ENCODE results near the gene KRT5. TPM values are rescaled to one million over a fixed set of nuclear protein-coding genes. Genes with fewer than 3 reads are reported as not detected.

The KRT5 gene
- total RNA-seq, 2 experiments from 2014 or later, result 0.91 TPM; not detected in 1

DNA sequence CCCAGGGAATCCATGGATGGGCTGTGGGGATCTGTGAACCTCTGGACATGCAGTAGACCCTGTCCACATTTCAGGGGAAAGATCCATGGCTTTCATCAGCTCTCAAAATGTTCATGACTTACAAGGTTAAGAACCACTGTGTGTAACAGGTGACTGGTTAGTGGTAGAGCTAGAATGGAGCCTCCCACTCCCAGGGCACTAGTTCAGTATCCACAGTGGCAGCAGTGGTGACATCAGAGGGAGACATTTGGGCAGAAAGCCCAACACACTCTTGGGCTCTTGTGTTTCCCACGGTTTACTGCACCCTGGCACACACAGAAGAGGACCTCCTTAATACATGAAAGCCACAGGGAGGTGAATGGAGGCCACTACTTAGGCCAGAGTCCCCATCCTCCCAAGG is 44.4 kb upstream of the KRT5 start:
- Histone ChIP-seq H3K4me1 (ENCODE audit: insufficient read depth, low read length, poor library complexity, severe bottlenecking) (no peaks in the 10 kb centered on the region), H3K9me2 (ENCODE audit: insufficient read depth, low read length) (no peaks in the 10 kb centered on the region), H3K36me3 (ENCODE audit: insufficient read depth, low read length) (no peaks in the 10 kb centered on the region), H3K27ac (ENCODE audit: low read depth, low read length, poor library complexity, severe bottlenecking) (no peak overlapping the region), H3K9me3 (ENCODE audit: low read length) (no peaks in the 10 kb centered on the region), H3K4me2 (ENCODE audit: low read length) (no peak overlapping the region), H3K79me2 (ENCODE audit: insufficient read depth, low read depth, low read length) (no peaks in the 10 kb centered on the region), H3K4me3 (ENCODE audit: low read depth, low read length, poor library complexity, severe bottlenecking) (no peak overlapping the region), H2AFZ (ENCODE audit: low read length) (no peak overlapping the region), H4K20me1 (ENCODE audit: insufficient read depth, low read length) (no peaks in the 10 kb centered on the region)
- POLR2A ChIA-PET, result no interaction called here
- CTCF ChIA-PET (ENCODE audit: unreplicated experiment), result no interaction called here
- no TSS peak for BruUV-seq (replicated peaks)
- DNase-seq (ENCODE audit: low spot score), result no peak
- TF ChIP-seq EZH2phosphoT487 (IDR thresholded peaks at IDR 0.05; ENCODE audit: borderline replicate concordance, low read depth, low read length), result no peak
- TF ChIP-seq CTCF (conservative IDR thresholded peaks at IDR 0.05; ENCODE audit: low read length), result no peak
- intact Hi-C loops (cut with micrococcal nuclease; ENCODE audit: unreplicated experiment), result no loop called here

DNA sequence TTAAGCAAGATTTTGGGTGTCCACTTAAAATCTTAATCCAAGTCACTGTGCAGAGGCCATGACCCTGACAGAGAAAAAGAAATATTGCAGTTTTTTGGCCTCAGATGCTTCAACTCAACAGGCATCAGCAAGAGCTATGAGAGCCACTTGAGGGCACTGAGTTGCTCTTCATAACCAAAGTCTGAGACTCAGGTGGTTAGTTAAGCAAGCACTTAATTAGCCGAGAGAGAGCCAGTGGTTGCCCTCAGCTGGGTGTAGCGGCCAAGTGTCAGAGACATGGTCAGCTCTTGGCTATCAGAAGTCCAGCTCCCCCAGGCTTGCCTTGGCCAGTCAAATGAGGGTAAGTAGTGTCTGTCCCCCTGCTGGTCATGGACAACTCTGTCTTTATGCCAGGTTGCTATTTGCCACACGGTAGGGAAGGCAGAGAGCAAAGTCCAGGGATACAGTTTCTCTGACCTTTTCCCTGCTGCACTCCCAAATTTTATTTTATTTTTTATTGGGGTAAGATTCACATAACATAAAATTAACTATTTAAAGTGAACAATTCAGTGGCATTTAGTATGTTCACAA is 41.8 kb upstream of the KRT5 start:
- CTCF ChIA-PET (ENCODE audit: unreplicated experiment), result no interaction called here
- H4K20me1 ChIP-seq (ENCODE audit: insufficient read depth, low read length), result no peaks in the 10 kb centered on the region
- H3K4me1 ChIP-seq (ENCODE audit: insufficient read depth, low read length, poor library complexity, severe bottlenecking), result no peaks in the 10 kb centered on the region
- no peaks in the 10 kb centered on the region for H3K36me3 ChIP-seq (ENCODE audit: insufficient read depth, low read length)
- no peaks in the 10 kb centered on the region for H3K9me2 ChIP-seq (ENCODE audit: insufficient read depth, low read length)
- no peak overlapping the region for H3K4me3 ChIP-seq (ENCODE audit: low read depth, low read length, poor library complexity, severe bottlenecking)
- no peaks in the 10 kb centered on the region for H3K9me3 ChIP-seq (ENCODE audit: low read length)
- BruUV-seq (replicated peaks), result no TSS peak
- POLR2A ChIA-PET, result no interaction called here
- intact Hi-C loops (cut with micrococcal nuclease; ENCODE audit: unreplicated experiment), result no loop called here
- DNase-seq (ENCODE audit: low spot score), result no peak
- no peak overlapping the region for H3K4me2 ChIP-seq (ENCODE audit: low read length)
- no peaks in the 10 kb centered on the region for H3K79me2 ChIP-seq (ENCODE audit: insufficient read depth, low read depth, low read length)
- H2AFZ ChIP-seq (ENCODE audit: low read length), result no peak overlapping the region
- no peak overlapping the region for H3K27ac ChIP-seq (ENCODE audit: low read depth, low read length, poor library complexity, severe bottlenecking)
- TF ChIP-seq EZH2phosphoT487 (IDR thresholded peaks at IDR 0.05; ENCODE audit: borderline replicate concordance, low read depth, low read length) (no peak), CTCF (conservative IDR thresholded peaks at IDR 0.05; ENCODE audit: low read length) (0 out of 2 replicates have a peak, but pooled peaks have one; percentile 18)

GRCh38 chr12:52559979-52560378 is 39.8 kb upstream of the KRT5 start:
- ChIA-PET CTCF (ENCODE audit: unreplicated experiment) (no interaction called here), POLR2A (no interaction called here)
- H4K20me1 ChIP-seq (ENCODE audit: insufficient read depth, low read length), result no peaks in the 10 kb centered on the region
- no peak for DNase-seq (ENCODE audit: low spot score)
- H2AFZ ChIP-seq (ENCODE audit: low read length), result no peak overlapping the region
- no peaks in the 10 kb centered on the region for H3K9me3 ChIP-seq (ENCODE audit: low read length)
- no peaks in the 10 kb centered on the region for H3K79me2 ChIP-seq (ENCODE audit: insufficient read depth, low read depth, low read length)
- intact Hi-C loops (cut with micrococcal nuclease; ENCODE audit: unreplicated experiment), result no loop called here
- no peak overlapping the region for H3K27ac ChIP-seq (ENCODE audit: low read depth, low read length, poor library complexity, severe bottlenecking)
- no peak overlapping the region for H3K4me3 ChIP-seq (ENCODE audit: low read depth, low read length, poor library complexity, severe bottlenecking)
- H3K9me2 ChIP-seq (ENCODE audit: insufficient read depth, low read length), result no peaks in the 10 kb centered on the region
- no TSS peak for BruUV-seq (replicated peaks)
- no peaks in the 10 kb centered on the region for H3K4me1 ChIP-seq (ENCODE audit: insufficient read depth, low read length, poor library complexity, severe bottlenecking)
- no peak overlapping the region for H3K4me2 ChIP-seq (ENCODE audit: low read length)
- no peaks in the 10 kb centered on the region for H3K36me3 ChIP-seq (ENCODE audit: insufficient read depth, low read length)
- TF ChIP-seq CTCF (conservative IDR thresholded peaks at IDR 0.05; ENCODE audit: low read length) (no peak), EZH2phosphoT487 (IDR thresholded peaks at IDR 0.05; ENCODE audit: borderline replicate concordance, low read depth, low read length) (no peak)
